H1 (cell line): Measurements from ENCODE around the gene RPL37. TPM values are rescaled to one million over a fixed set of nuclear protein-coding genes. Genes with fewer than 3 reads are reported as not detected.

Experiments used
- HDAC2 ChIP-seq, 2 experiments: fragments of 300-600 bp in 1 of 2; sonication (generic) in 1 of 2; IDR thresholded peaks; 2 replicates each; pipeline ENCODE4 v1.6.1; 2011 to 2012; ENCODE audit warnings: low read depth in 2 of 2, low read length in 2 of 2, mild to moderate bottlenecking in 2 of 2, moderate library complexity in 2 of 2, borderline replicate concordance in 1 of 2, inconsistent platforms in 1 of 2
- KDM1A ChIP-seq: fragments of 200-600, 300-600 bp; sonication (generic); IDR thresholded peaks from 2 replicates; pipeline ENCODE4 v1.7.1; 2016; ENCODE audit warnings: mild to moderate bottlenecking, low read length, borderline replicate concordance
- ZNF274 ChIP-seq: IDR thresholded peaks from 2 replicates; pipeline ENCODE4 v1.7.0; 2012; ENCODE audit warnings: low read length, borderline replicate concordance; ENCODE audit errors: extremely low read depth
- polyA plus RNA-seq, 7 experiments: library from polyadenylated mRNA; depleted of rRNA in 3 of 7; stranded (reverse) in 5 of 7; unstranded in 2 of 7; fragments of >200 nt in 5 of 7; fragments of 200-250 nt in 2 of 7; gene quantifications; 1 replicate in 5 of 7; 2 replicates in 1 of 7; 4 replicates in 1 of 7; pipeline versions ENCODE4 v1.2.1 to v1.2.3, GENCODE V29; 2011 to 2013; ENCODE audit warnings: missing spikeins in 2 of 7, mixed read lengths in 2 of 7
- total RNA-seq: library from RNA; stranded (reverse); fragmentation: NEBNext Ultra II Directional; extraction: Animal tissue kit (Norgen Biotek cat#: 25700); gene quantifications from 2 replicates; pipeline ENCODE4 v1.2.1, GENCODE V29; 2021
- TF ChIP-seq, protein P1 (sequence below): IDR thresholded peaks from 2 replicates; pipeline ENCODE4 v1.6.1; 2012; ENCODE audit warnings: low read length, inconsistent platforms

The RPL37 gene
- total and polyA plus RNA-seq, 2 of the 8 experiments (the other 6 are each of a cell fraction or from before 2014, with no cell fraction given), result 467 to 1,534 TPM

DNA sequence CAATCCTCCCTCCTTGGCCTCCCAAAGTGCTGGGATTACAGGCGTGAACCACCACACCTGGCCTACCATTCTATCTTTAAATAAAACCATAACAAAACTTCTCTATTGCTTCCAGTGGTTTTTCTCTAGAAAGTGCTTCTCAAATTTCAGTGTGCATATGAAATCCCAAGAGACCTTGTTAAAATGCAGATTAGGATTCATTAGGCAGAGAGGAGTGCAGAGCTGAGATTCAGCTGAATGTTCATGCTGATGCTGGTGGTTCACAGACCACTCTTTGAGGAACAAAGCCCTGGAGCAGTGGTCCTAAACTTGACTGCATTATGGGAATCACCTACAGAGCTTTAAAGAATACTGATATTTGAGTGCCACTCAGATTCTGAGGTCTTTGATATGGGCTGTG lies 34.4 kb upstream of the RPL37 start (continued):
- no peak for TF ChIP-seq HDAC2 (IDR thresholded peaks at IDR 0.05; ENCODE audit: borderline replicate concordance in 1 of 2, low read depth in 2 of 2, low read length in 2 of 2)
- TF ChIP-seq, protein P1, sequence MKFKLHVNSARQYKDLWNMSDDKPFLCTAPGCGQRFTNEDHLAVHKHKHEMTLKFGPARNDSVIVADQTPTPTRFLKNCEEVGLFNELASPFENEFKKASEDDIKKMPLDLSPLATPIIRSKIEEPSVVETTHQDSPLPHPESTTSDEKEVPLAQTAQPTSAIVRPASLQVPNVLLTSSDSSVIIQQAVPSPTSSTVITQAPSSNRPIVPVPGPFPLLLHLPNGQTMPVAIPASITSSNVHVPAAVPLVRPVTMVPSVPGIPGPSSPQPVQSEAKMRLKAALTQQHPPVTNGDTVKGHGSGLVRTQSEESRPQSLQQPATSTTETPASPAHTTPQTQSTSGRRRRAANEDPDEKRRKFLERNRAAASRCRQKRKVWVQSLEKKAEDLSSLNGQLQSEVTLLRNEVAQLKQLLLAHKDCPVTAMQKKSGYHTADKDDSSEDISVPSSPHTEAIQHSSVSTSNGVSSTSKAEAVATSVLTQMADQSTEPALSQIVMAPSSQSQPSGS, result no peak
- TF ChIP-seq ZNF274, result no peak
- no peak for TF ChIP-seq KDM1A
